HCT116 (cell line): ENCODE data around the gene TP63. TPM values are rescaled to one million over a fixed set of nuclear protein-coding genes. Genes with fewer than 3 reads are reported as not detected.

Source experiments
- ATAC-seq: fragments of 200-7000 bp; cut with Tn5 transposase; 2 replicates; pipeline ENCODE4 v1.9.1; 2020; ENCODE audit warnings: mild to moderate bottlenecking, moderate library complexity
- BruUV-seq: library from RNA; stranded (reverse); fragments of 400-500 nt; replicated peaks from 2 replicates; lab custom pipeline; 2021; lab: Mats Ljungman, UMichigan
- CTCF ChIA-PET: fragments of 300-600 bp; sonication (Branson Sonifier 250); formaldehyde crosslinking; loops from one replicate; lab custom pipeline; 2021; ENCODE audit warnings: antibody characterized with exemption; lab: Charles Lee
- POLR2A ChIA-PET: fragments of 300-600, 350-600 bp; sonication (Branson Sonifier 250); formaldehyde crosslinking; loops from one replicate; lab custom pipeline; 2021; ENCODE audit warnings: antibody characterized with exemption; lab: Charles Lee
- RAD21 ChIA-PET, 2 experiments: fragments of 300-600 bp; sonication (Branson Sonifier 250); formaldehyde crosslinking; loops; one replicate each; lab custom pipeline; 2023; ENCODE audit warnings: low total read pairs in 2 of 2; ENCODE audit not compliant: uncharacterized antibody in 2 of 2, unreplicated experiment in 2 of 2, low non-redundant PET in 1 of 2; lab: Charles Lee
- DNase-seq: peaks from one replicate; pipeline ENCODE4 v3.0.0-alpha.2; 2010; ENCODE audit warnings: low read depth, low spot score
- H2AFZ ChIP-seq: fragments of 200-600 bp; shearing (Covaris generic), sonication (generic); 2 replicates; pipeline ENCODE4 v1.6.1; 2017; ENCODE audit warnings: low read depth, mixed run types, mixed read lengths, antibody characterized with exemption, low read length; ENCODE audit not compliant: poor library complexity, severe bottlenecking
- H3K27ac ChIP-seq: 2 replicates; pipeline ENCODE4 v1.5.1; 2012; ENCODE audit warnings: low read depth, low read length
- H3K27me3 ChIP-seq: fragments of 200-600 bp; sonication (generic); 2 replicates; pipeline ENCODE4 v1.6.1; 2016; ENCODE audit warnings: mixed run types, low read length, mixed read lengths; ENCODE audit not compliant: insufficient read depth
- H3K36me3 ChIP-seq, 2 experiments: fragments of 200-500 bp in 1 of 2; fragments of 200-600 bp in 1 of 2; sonication (Bioruptor generic) in 1 of 2; sonication (generic) in 1 of 2; 2 replicates each; pipeline versions ENCODE4 v1.5.1 to v1.6.1; 2014 to 2016; ENCODE audit warnings: low read length in 2 of 2, inconsistent platforms in 1 of 2, mixed read lengths in 1 of 2, mixed run types in 1 of 2; ENCODE audit not compliant: insufficient read depth in 2 of 2, control insufficient read depth in 1 of 2
- H3K4me1 ChIP-seq, 2 experiments: fragments of 200-600 bp in 1 of 2; sonication (generic) in 1 of 2; 2 replicates each; pipeline versions ENCODE4 v1.5.1 to v1.6.1; 2012 to 2017; ENCODE audit warnings: low read length in 2 of 2, inconsistent platforms in 1 of 2, mild to moderate bottlenecking in 1 of 2, mixed read lengths in 1 of 2, mixed run types in 1 of 2, moderate library complexity in 1 of 2; ENCODE audit not compliant: insufficient read depth in 2 of 2, control insufficient read depth in 1 of 2
- H3K4me2 ChIP-seq: fragments of 200-600 bp; sonication (generic); 2 replicates; pipeline ENCODE4 v1.6.1; 2017; ENCODE audit warnings: mixed run types, low read length, mixed read lengths
- H3K4me3 ChIP-seq, 2 experiments: fragments of 200-600 bp in 1 of 2; sonication (generic) in 1 of 2; replicated peaks in 1 of 2; 2 replicates each; pipeline ENCODE4 v1.5.1; 2011 to 2016; ENCODE audit warnings: low read length in 2 of 2, control low read depth in 1 of 2, low read depth in 1 of 2, mild to moderate bottlenecking in 1 of 2, mixed read lengths in 1 of 2, mixed run types in 1 of 2
- H3K79me2 ChIP-seq: fragments of 200-600 bp; sonication (generic); 2 replicates; pipeline ENCODE4 v1.6.1; 2017; ENCODE audit warnings: mild to moderate bottlenecking, mixed run types, low read length, moderate library complexity, mixed read lengths; ENCODE audit not compliant: insufficient read depth
- H3K9ac ChIP-seq: fragments of 200-600 bp; sonication (generic); 2 replicates; pipeline ENCODE4 v1.6.1; 2016; ENCODE audit warnings: low read length, mixed read lengths
- H3K9me2 ChIP-seq: fragments of 200-600 bp; sonication (generic), shearing (Covaris generic); 2 replicates; pipeline ENCODE4 v1.6.1; 2017; ENCODE audit warnings: mixed run types, mild to moderate bottlenecking, moderate library complexity; ENCODE audit not compliant: insufficient read depth
- H3K9me3 ChIP-seq, 2 experiments: fragments of 200-500 bp in 1 of 2; fragments of 200-600 bp in 1 of 2; sonication (Bioruptor generic) in 1 of 2; sonication (generic) in 1 of 2; 2 replicates each; pipeline ENCODE4 v1.6.1; 2014 to 2017; ENCODE audit warnings: low read length in 2 of 2, mixed read lengths in 2 of 2, inconsistent platforms in 1 of 2, low read depth in 1 of 2, mild to moderate bottlenecking in 1 of 2, mixed run types in 1 of 2, moderate library complexity in 1 of 2; ENCODE audit not compliant: control insufficient read depth in 1 of 2, insufficient read depth in 1 of 2
- H4K20me1 ChIP-seq: fragments of 200-600 bp; sonication (generic), shearing (Covaris generic); 2 replicates; pipeline ENCODE4 v1.6.1; 2017; ENCODE audit warnings: mixed run types, mild to moderate bottlenecking, moderate library complexity; ENCODE audit not compliant: insufficient read depth
- ELF1 ChIP-seq: IDR thresholded peaks from 2 replicates; pipeline ENCODE4 v1.6.1; 2012; ENCODE audit warnings: low read depth, borderline replicate concordance
- EZH2 ChIP-seq: fragments of 200-600 bp; sonication (generic); IDR thresholded peaks from 2 replicates; pipeline ENCODE4 v1.6.1; 2017; ENCODE audit warnings: antibody characterized with exemption, mixed run types
- EZH2phosphoT487 ChIP-seq: fragments of 200-600 bp; IDR thresholded peaks from 2 replicates; pipeline ENCODE4 v1.6.1; 2018; ENCODE audit warnings: antibody characterized with exemption, borderline replicate concordance
- FOSL1 ChIP-seq: IDR thresholded peaks from 2 replicates; pipeline ENCODE4 v1.6.1; 2012; ENCODE audit warnings: low read depth
- JUND ChIP-seq: IDR thresholded peaks from 2 replicates; pipeline ENCODE4 v1.6.1; 2012
- POLR2A ChIP-seq: IDR thresholded peaks from 2 replicates; pipeline ENCODE4 v1.7.0; 2011; ENCODE audit warnings: borderline replicate concordance; ENCODE audit not compliant: insufficient read depth, insufficient read length; ENCODE audit errors: extremely low read depth
- POLR2AphosphoS5 ChIP-seq: IDR thresholded peaks from 2 replicates; pipeline ENCODE4 v1.6.1; 2011; ENCODE audit warnings: mild to moderate bottlenecking, low read depth, low read length, moderate library complexity
- RAD21 ChIP-seq: IDR thresholded peaks from 2 replicates; pipeline ENCODE4 v1.6.1; 2012; ENCODE audit warnings: low read depth, mild to moderate bottlenecking
- SIN3A ChIP-seq: IDR thresholded peaks from 2 replicates; pipeline ENCODE4 v1.6.1; 2012; ENCODE audit warnings: low read depth
- YY1 ChIP-seq: IDR thresholded peaks from 2 replicates; pipeline ENCODE4 v1.6.1; 2011; ENCODE audit warnings: low read length, low read depth, moderate library complexity, mild to moderate bottlenecking; ENCODE audit not compliant: insufficient replicate concordance; ENCODE audit errors: extremely low read depth
- ZNF274 ChIP-seq: fragments of 200-500 bp; sonication (Bioruptor generic); IDR thresholded peaks from 2 replicates; pipeline ENCODE4 v1.6.1; 2014; ENCODE audit warnings: mild to moderate bottlenecking, low read depth, low read length, inconsistent platforms
- intact Hi-C: fragments of 100-400 bp; cut with micrococcal nuclease; formaldehyde crosslinking; loops from 2 replicates; pipeline ENCODE4 v1.10.0; 2022
- total RNA-seq: library from RNA; stranded (reverse); gene quantifications from one replicate; pipeline ENCODE4 v1.2.1, GENCODE V29; 2021; ENCODE audit not compliant: unreplicated experiment
- TF ChIP-seq, protein P1 (sequence below): IDR thresholded peaks from 2 replicates; pipeline ENCODE4 v1.6.1; 2012
- TF ChIP-seq, protein P2 (sequence below): IDR thresholded peaks from 2 replicates; pipeline ENCODE4 v1.6.1; 2012; ENCODE audit warnings: low read depth

The TP63 gene
- total RNA-seq, 1 experiment from 2014 or later, result not detected

DNA sequence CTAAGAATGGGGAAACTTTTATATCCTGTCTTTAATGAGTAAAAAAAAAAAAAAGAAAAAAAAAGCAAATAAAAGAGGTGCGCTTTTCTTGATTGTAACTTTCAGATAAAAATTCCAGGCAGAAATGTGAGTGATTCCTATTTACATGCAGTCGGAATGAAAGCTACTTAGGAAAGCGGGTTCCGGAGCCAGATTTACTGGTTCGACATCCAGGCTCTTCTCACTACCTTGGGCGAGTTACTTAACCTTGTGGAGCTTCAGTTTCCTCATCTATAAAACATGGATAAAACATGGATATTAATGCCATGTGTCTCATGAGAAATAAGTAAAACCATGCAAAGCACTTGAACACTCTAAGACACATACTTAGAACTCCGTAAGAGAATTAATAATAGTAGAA lies 169.2 kb downstream of the TP63 start:
- no peaks in the 10 kb centered on the region for H3K36me3 ChIP-seq
- no TSS peak for BruUV-seq

More for the DNA sequence above, 169.2 kb downstream of the TP63 start:
- ATAC-seq, result no peak
- Histone ChIP-seq H3K4me3 (no peak overlapping the region), H3K4me1 (no peaks in the 10 kb centered on the region), H3K9me3 (no peaks in the 10 kb centered on the region), H3K9ac (no peak overlapping the region), H3K27ac (no peak overlapping the region), H3K9me2 (no peaks in the 10 kb centered on the region), H3K27me3 (no peaks in the 10 kb centered on the region), H3K4me2 (no peak overlapping the region), H3K79me2 (no peaks in the 10 kb centered on the region), H4K20me1 (no peaks in the 10 kb centered on the region), H2AFZ (no peak overlapping the region)
- TF ChIP-seq, protein P1, sequence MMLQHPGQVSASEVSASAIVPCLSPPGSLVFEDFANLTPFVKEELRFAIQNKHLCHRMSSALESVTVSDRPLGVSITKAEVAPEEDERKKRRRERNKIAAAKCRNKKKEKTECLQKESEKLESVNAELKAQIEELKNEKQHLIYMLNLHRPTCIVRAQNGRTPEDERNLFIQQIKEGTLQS, result no peak
- TF ChIP-seq ZNF274, result no peak
- TF ChIP-seq ELF1, result no peak
- no peak for TF ChIP-seq EZH2phosphoT487
- TF ChIP-seq JUND, result no peak
- TF ChIP-seq EZH2, result no peak
- no peak for TF ChIP-seq POLR2A
- no peak for TF ChIP-seq FOSL1
- TF ChIP-seq POLR2AphosphoS5, result no peak
- no peak for TF ChIP-seq RAD21
- no peak for TF ChIP-seq YY1
- TF ChIP-seq SIN3A, result no peak
- TF ChIP-seq, protein P2, sequence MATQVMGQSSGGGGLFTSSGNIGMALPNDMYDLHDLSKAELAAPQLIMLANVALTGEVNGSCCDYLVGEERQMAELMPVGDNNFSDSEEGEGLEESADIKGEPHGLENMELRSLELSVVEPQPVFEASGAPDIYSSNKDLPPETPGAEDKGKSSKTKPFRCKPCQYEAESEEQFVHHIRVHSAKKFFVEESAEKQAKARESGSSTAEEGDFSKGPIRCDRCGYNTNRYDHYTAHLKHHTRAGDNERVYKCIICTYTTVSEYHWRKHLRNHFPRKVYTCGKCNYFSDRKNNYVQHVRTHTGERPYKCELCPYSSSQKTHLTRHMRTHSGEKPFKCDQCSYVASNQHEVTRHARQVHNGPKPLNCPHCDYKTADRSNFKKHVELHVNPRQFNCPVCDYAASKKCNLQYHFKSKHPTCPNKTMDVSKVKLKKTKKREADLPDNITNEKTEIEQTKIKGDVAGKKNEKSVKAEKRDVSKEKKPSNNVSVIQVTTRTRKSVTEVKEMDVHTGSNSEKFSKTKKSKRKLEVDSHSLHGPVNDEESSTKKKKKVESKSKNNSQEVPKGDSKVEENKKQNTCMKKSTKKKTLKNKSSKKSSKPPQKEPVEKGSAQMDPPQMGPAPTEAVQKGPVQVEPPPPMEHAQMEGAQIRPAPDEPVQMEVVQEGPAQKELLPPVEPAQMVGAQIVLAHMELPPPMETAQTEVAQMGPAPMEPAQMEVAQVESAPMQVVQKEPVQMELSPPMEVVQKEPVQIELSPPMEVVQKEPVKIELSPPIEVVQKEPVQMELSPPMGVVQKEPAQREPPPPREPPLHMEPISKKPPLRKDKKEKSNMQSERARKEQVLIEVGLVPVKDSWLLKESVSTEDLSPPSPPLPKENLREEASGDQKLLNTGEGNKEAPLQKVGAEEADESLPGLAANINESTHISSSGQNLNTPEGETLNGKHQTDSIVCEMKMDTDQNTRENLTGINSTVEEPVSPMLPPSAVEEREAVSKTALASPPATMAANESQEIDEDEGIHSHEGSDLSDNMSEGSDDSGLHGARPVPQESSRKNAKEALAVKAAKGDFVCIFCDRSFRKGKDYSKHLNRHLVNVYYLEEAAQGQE, result no peak
- ChIA-PET RAD21 (no interaction called here), CTCF (interaction anchor here (1.7 kb wide), 1 partner anchor 14 kb away, joined by 5 read pairs; no protein-coding TSS in a partner anchor), POLR2A (no interaction called here)
- DNase-seq, result no peak
- intact Hi-C loops, result no loop called here
